LHCN-M2 (cell line): Measurements from ENCODE around the gene C1orf21. TPM values are rescaled to one million over a fixed set of nuclear protein-coding genes. Genes with fewer than 3 reads are reported as not detected.
A peak's percentile ranks its signal among the peaks of the same experiment; 100 is the strongest.

ENCODE experiments used
- DNase-seq: peaks from one replicate; pipeline ENCODE4 v3.0.0-alpha.2; 2012; ENCODE audit warnings: low read depth
- total RNA-seq: library from RNA; depleted of rRNA; stranded (reverse); fragments of >200 nt; gene quantifications from 2 replicates; pipeline ENCODE4 v1.2.3, GENCODE V29; 2014

Gene C1orf21
- total RNA-seq, 1 experiment from 2014 or later, result 23.9 TPM

GRCh38 chr1:184387069-184387475, 243 bp downstream of the C1orf21 start:
- DNase-seq, result no peak

- peak; percentile 32 for DNase-seq
Observed at GRCh38 chr1:184387476-184388318, 868 bp downstream of the C1orf21 start.

- peak; percentile 85 for DNase-seq
Observed at GRCh38 chr1:184388319-184388889, 1.6 kb downstream of the C1orf21 start.

- no peak for DNase-seq
Observed at GRCh38 chr1:184388971-184389370, 2.1 kb downstream of the C1orf21 start.

- no peak for DNase-seq
Observed at GRCh38 chr1:184389446-184389845, 2.6 kb downstream of the C1orf21 start.

- no peak for DNase-seq
Observed at GRCh38 chr1:184390889-184391288, 4.1 kb downstream of the C1orf21 start.

- no peak for DNase-seq
Observed at GRCh38 chr1:184392067-184392466, 5.2 kb downstream of the C1orf21 start.

GRCh38 chr1:184392779-184393522, 6.1 kb downstream of the C1orf21 start:
- no peak for DNase-seq

- DNase-seq, result no peak
Observed at GRCh38 chr1:184393962-184394361, 7.1 kb downstream of the C1orf21 start.

- no peak for DNase-seq
Observed at GRCh38 chr1:184395370-184395769, 8.5 kb downstream of the C1orf21 start.

- DNase-seq, result no peak
Observed at GRCh38 chr1:184395937-184396480, 9.2 kb downstream of the C1orf21 start.

GRCh38 chr1:184399192-184399847, 12.5 kb downstream of the C1orf21 start:
- DNase-seq, result no peak

GRCh38 chr1:184403961-184404726, 17.3 kb downstream of the C1orf21 start:
- DNase-seq, result no peak

- no peak for DNase-seq
Observed at GRCh38 chr1:184404727-184405027, 17.8 kb downstream of the C1orf21 start.

GRCh38 chr1:184405094-184405800, 18.4 kb downstream of the C1orf21 start:
- DNase-seq, result no peak

GRCh38 chr1:184405801-184406142, 18.9 kb downstream of the C1orf21 start:
- no peak for DNase-seq

- no peak for DNase-seq
Observed at GRCh38 chr1:184406479-184406878, 19.6 kb downstream of the C1orf21 start.

- no peak for DNase-seq
Observed at GRCh38 chr1:184407816-184408510, 21.1 kb downstream of the C1orf21 start.

- no peak for DNase-seq
Observed at GRCh38 chr1:184408580-184408979, 21.8 kb downstream of the C1orf21 start.

GRCh38 chr1:184409011-184409410, 22.2 kb downstream of the C1orf21 start:
- no peak for DNase-seq
